HCT116 (cell line): ENCODE measurements around the gene SSTR5. TPM values are rescaled to one million over a fixed set of nuclear protein-coding genes. Genes with fewer than 3 reads are reported as not detected.
A peak's percentile ranks its signal among the peaks of the same experiment; 100 is the strongest.

Source experiments
- ATAC-seq: fragments of 200-7000 bp; cut with Tn5 transposase; 2 replicates; pipeline ENCODE4 v1.9.1; 2020; ENCODE audit warnings: mild to moderate bottlenecking, moderate library complexity
- BruUV-seq: library from RNA; stranded (reverse); fragments of 400-500 nt; replicated peaks from 2 replicates; lab custom pipeline; 2021; lab: Mats Ljungman, UMichigan
- CTCF ChIA-PET: fragments of 300-600 bp; sonication (Branson Sonifier 250); formaldehyde crosslinking; loops from one replicate; lab custom pipeline; 2021; ENCODE audit warnings: antibody characterized with exemption; lab: Charles Lee
- POLR2A ChIA-PET: fragments of 300-600, 350-600 bp; sonication (Branson Sonifier 250); formaldehyde crosslinking; loops from one replicate; lab custom pipeline; 2021; ENCODE audit warnings: antibody characterized with exemption; lab: Charles Lee
- RAD21 ChIA-PET, 2 experiments: fragments of 300-600 bp; sonication (Branson Sonifier 250); formaldehyde crosslinking; loops; one replicate each; lab custom pipeline; 2023; ENCODE audit warnings: low total read pairs in 2 of 2; ENCODE audit not compliant: uncharacterized antibody in 2 of 2, unreplicated experiment in 2 of 2, low non-redundant PET in 1 of 2; lab: Charles Lee
- DNase-seq: peaks from one replicate; pipeline ENCODE4 v3.0.0-alpha.2; 2010; ENCODE audit warnings: low read depth, low spot score
- H2AFZ ChIP-seq: fragments of 200-600 bp; shearing (Covaris generic), sonication (generic); 2 replicates; pipeline ENCODE4 v1.6.1; 2017; ENCODE audit warnings: low read depth, mixed run types, mixed read lengths, antibody characterized with exemption, low read length; ENCODE audit not compliant: poor library complexity, severe bottlenecking
- H3K27ac ChIP-seq: 2 replicates; pipeline ENCODE4 v1.5.1; 2012; ENCODE audit warnings: low read depth, low read length
- H3K27me3 ChIP-seq: fragments of 200-600 bp; sonication (generic); 2 replicates; pipeline ENCODE4 v1.6.1; 2016; ENCODE audit warnings: mixed run types, low read length, mixed read lengths; ENCODE audit not compliant: insufficient read depth
- H3K36me3 ChIP-seq, 2 experiments: fragments of 200-500 bp in 1 of 2; fragments of 200-600 bp in 1 of 2; sonication (Bioruptor generic) in 1 of 2; sonication (generic) in 1 of 2; 2 replicates each; pipeline versions ENCODE4 v1.5.1 to v1.6.1; 2014 to 2016; ENCODE audit warnings: low read length in 2 of 2, inconsistent platforms in 1 of 2, mixed read lengths in 1 of 2, mixed run types in 1 of 2; ENCODE audit not compliant: insufficient read depth in 2 of 2, control insufficient read depth in 1 of 2
- H3K4me1 ChIP-seq, 2 experiments: fragments of 200-600 bp in 1 of 2; sonication (generic) in 1 of 2; 2 replicates each; pipeline versions ENCODE4 v1.5.1 to v1.6.1; 2012 to 2017; ENCODE audit warnings: low read length in 2 of 2, inconsistent platforms in 1 of 2, mild to moderate bottlenecking in 1 of 2, mixed read lengths in 1 of 2, mixed run types in 1 of 2, moderate library complexity in 1 of 2; ENCODE audit not compliant: insufficient read depth in 2 of 2, control insufficient read depth in 1 of 2
- H3K4me2 ChIP-seq: fragments of 200-600 bp; sonication (generic); 2 replicates; pipeline ENCODE4 v1.6.1; 2017; ENCODE audit warnings: mixed run types, low read length, mixed read lengths
- H3K4me3 ChIP-seq, 2 experiments: fragments of 200-600 bp in 1 of 2; sonication (generic) in 1 of 2; replicated peaks in 1 of 2; 2 replicates each; pipeline ENCODE4 v1.5.1; 2011 to 2016; ENCODE audit warnings: low read length in 2 of 2, control low read depth in 1 of 2, low read depth in 1 of 2, mild to moderate bottlenecking in 1 of 2, mixed read lengths in 1 of 2, mixed run types in 1 of 2
- H3K79me2 ChIP-seq: fragments of 200-600 bp; sonication (generic); 2 replicates; pipeline ENCODE4 v1.6.1; 2017; ENCODE audit warnings: mild to moderate bottlenecking, mixed run types, low read length, moderate library complexity, mixed read lengths; ENCODE audit not compliant: insufficient read depth
- H3K9ac ChIP-seq: fragments of 200-600 bp; sonication (generic); 2 replicates; pipeline ENCODE4 v1.6.1; 2016; ENCODE audit warnings: low read length, mixed read lengths
- H3K9me2 ChIP-seq: fragments of 200-600 bp; sonication (generic), shearing (Covaris generic); 2 replicates; pipeline ENCODE4 v1.6.1; 2017; ENCODE audit warnings: mixed run types, mild to moderate bottlenecking, moderate library complexity; ENCODE audit not compliant: insufficient read depth
- H3K9me3 ChIP-seq, 2 experiments: fragments of 200-500 bp in 1 of 2; fragments of 200-600 bp in 1 of 2; sonication (Bioruptor generic) in 1 of 2; sonication (generic) in 1 of 2; 2 replicates each; pipeline ENCODE4 v1.6.1; 2014 to 2017; ENCODE audit warnings: low read length in 2 of 2, mixed read lengths in 2 of 2, inconsistent platforms in 1 of 2, low read depth in 1 of 2, mild to moderate bottlenecking in 1 of 2, mixed run types in 1 of 2, moderate library complexity in 1 of 2; ENCODE audit not compliant: control insufficient read depth in 1 of 2, insufficient read depth in 1 of 2
- H4K20me1 ChIP-seq: fragments of 200-600 bp; sonication (generic), shearing (Covaris generic); 2 replicates; pipeline ENCODE4 v1.6.1; 2017; ENCODE audit warnings: mixed run types, mild to moderate bottlenecking, moderate library complexity; ENCODE audit not compliant: insufficient read depth
- CBX3 ChIP-seq: IDR thresholded peaks from 2 replicates; pipeline ENCODE4 v1.6.1; 2012; ENCODE audit warnings: low read depth
- EGR1 ChIP-seq: IDR thresholded peaks from 2 replicates; pipeline ENCODE4 v1.6.1; 2012; ENCODE audit warnings: low read depth
- ELF1 ChIP-seq: IDR thresholded peaks from 2 replicates; pipeline ENCODE4 v1.6.1; 2012; ENCODE audit warnings: low read depth, borderline replicate concordance
- EZH2 ChIP-seq: fragments of 200-600 bp; sonication (generic); IDR thresholded peaks from 2 replicates; pipeline ENCODE4 v1.6.1; 2017; ENCODE audit warnings: antibody characterized with exemption, mixed run types
- EZH2phosphoT487 ChIP-seq: fragments of 200-600 bp; IDR thresholded peaks from 2 replicates; pipeline ENCODE4 v1.6.1; 2018; ENCODE audit warnings: antibody characterized with exemption, borderline replicate concordance
- FOSL1 ChIP-seq: IDR thresholded peaks from 2 replicates; pipeline ENCODE4 v1.6.1; 2012; ENCODE audit warnings: low read depth
- JUND ChIP-seq: IDR thresholded peaks from 2 replicates; pipeline ENCODE4 v1.6.1; 2012
- POLR2A ChIP-seq: IDR thresholded peaks from 2 replicates; pipeline ENCODE4 v1.7.0; 2011; ENCODE audit warnings: borderline replicate concordance; ENCODE audit not compliant: insufficient read depth, insufficient read length; ENCODE audit errors: extremely low read depth
- POLR2AphosphoS5 ChIP-seq: IDR thresholded peaks from 2 replicates; pipeline ENCODE4 v1.6.1; 2011; ENCODE audit warnings: mild to moderate bottlenecking, low read depth, low read length, moderate library complexity
- RAD21 ChIP-seq: IDR thresholded peaks from 2 replicates; pipeline ENCODE4 v1.6.1; 2012; ENCODE audit warnings: low read depth, mild to moderate bottlenecking
- SIN3A ChIP-seq: IDR thresholded peaks from 2 replicates; pipeline ENCODE4 v1.6.1; 2012; ENCODE audit warnings: low read depth
- SP1 ChIP-seq: IDR thresholded peaks from 2 replicates; pipeline ENCODE4 v1.6.1; 2012; ENCODE audit warnings: low read depth
- SRF ChIP-seq: IDR thresholded peaks from 2 replicates; pipeline ENCODE4 v1.6.1; 2012; ENCODE audit warnings: low read depth
- TCF7L2 ChIP-seq: IDR thresholded peaks from 2 replicates; pipeline ENCODE4 v1.7.0; 2011; ENCODE audit warnings: borderline replicate concordance, inconsistent platforms; ENCODE audit not compliant: insufficient read depth, insufficient read length; ENCODE audit errors: extremely low read depth
- YY1 ChIP-seq: IDR thresholded peaks from 2 replicates; pipeline ENCODE4 v1.6.1; 2011; ENCODE audit warnings: low read length, low read depth, moderate library complexity, mild to moderate bottlenecking; ENCODE audit not compliant: insufficient replicate concordance; ENCODE audit errors: extremely low read depth
- ZFX ChIP-seq: fragments of 450-650 bp; IDR thresholded peaks from 2 replicates; pipeline ENCODE4 v1.6.1; 2017
- intact Hi-C: fragments of 100-400 bp; cut with micrococcal nuclease; formaldehyde crosslinking; loops from 2 replicates; pipeline ENCODE4 v1.10.0; 2022
- total RNA-seq: library from RNA; stranded (reverse); gene quantifications from one replicate; pipeline ENCODE4 v1.2.1, GENCODE V29; 2021; ENCODE audit not compliant: unreplicated experiment
- TF ChIP-seq, protein P1 (sequence below), 3 experiments: fragments of 200-600 bp in 1 of 3; sonication (generic) in 1 of 3; IDR thresholded peaks in 2 of 3; conservative IDR thresholded peaks in 1 of 3; 2 replicates each; pipeline ENCODE4 v1.5.1; 2012 to 2017; ENCODE audit warnings: low read depth in 2 of 3, low read length in 2 of 3, antibody characterized with exemption in 1 of 3, borderline replicate concordance in 1 of 3, control low read depth in 1 of 3, mild to moderate bottlenecking in 1 of 3, mixed read lengths in 1 of 3, mixed run types in 1 of 3, moderate library complexity in 1 of 3; ENCODE audit not compliant: insufficient read depth in 1 of 3
- TF ChIP-seq, protein P2 (sequence below): IDR thresholded peaks from 2 replicates; pipeline ENCODE4 v1.6.1; 2011; ENCODE audit warnings: mild to moderate bottlenecking, low read length, moderate library complexity; ENCODE audit not compliant: insufficient replicate concordance; ENCODE audit errors: extremely low read depth
- TF ChIP-seq, protein P3 (sequence below): IDR thresholded peaks from 2 replicates; pipeline ENCODE4 v1.6.1; 2012
- TF ChIP-seq, protein P4 (sequence below): IDR thresholded peaks from 2 replicates; pipeline ENCODE4 v1.6.1; 2012

Gene SSTR5
- total RNA-seq, 1 experiment from 2014 or later = 7.2 TPM

DNA sequence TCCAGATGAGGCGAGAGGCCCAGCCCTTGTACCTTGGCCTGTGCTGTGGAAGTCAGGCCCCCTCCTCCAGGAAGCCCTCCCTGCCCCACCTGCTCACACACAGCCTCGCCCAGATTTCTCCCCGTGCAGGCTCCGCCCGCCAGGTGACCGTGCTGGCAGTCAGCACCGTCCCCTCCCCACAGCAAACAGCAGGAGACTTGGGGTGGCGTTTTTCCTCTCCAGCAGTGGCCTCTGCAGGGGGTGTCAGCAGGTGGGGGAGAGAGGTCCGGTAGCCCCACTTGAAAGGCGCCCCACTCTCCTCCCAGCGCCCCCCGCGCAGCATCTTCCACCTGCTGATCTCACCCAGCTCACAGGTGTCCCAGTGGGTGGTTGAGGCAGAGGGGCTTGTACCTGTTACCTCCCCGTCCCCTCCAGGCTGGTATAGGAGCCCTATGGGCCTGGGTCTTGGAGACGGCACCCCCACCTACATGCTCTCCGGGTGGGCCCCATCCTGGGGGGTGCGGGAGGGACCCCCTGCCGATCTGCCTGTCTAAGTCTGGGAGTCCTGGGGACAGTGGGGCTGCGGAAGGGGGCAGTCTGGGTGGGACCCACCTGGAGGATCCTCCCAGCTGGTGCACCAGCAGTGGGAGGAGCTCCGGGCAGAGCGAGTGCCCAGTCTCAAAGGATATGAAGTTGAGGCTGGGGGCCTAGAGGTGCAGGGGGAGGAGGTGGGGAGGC, 27.7 kb downstream of the SSTR5 start:
- Histone ChIP-seq H3K9me3 (no peaks in the 10 kb centered on the region), H3K27me3 (no peaks in the 10 kb centered on the region), H3K4me2 (0 out of 2 replicates have a peak overlapping the region, but pooled peaks have one; percentile 19), H3K4me3 (no peak overlapping the region), H3K9ac (no peak overlapping the region; the same call in 1 of the 2 replicates), H3K36me3 (no peaks in the 10 kb centered on the region), H3K27ac (no peak overlapping the region; the same call in 1 of the 2 replicates), H3K9me2 (no peaks in the 10 kb centered on the region), H4K20me1 (no peaks in the 10 kb centered on the region), H2AFZ (no peak overlapping the region), H3K4me1 (peaks cover 9 to 43% of the 10 kb centered on the region in 2 experiments; a peak in 3 of 4 replicates), H3K79me2 (no peaks in the 10 kb centered on the region)
- intact Hi-C loops = no loop called here
- ChIA-PET POLR2A (no interaction called here), CTCF (no interaction called here), RAD21 (interaction anchor here (1.2 to 1.9 kb wide), 2 partner anchors 43 kb away, joined by 4 to 5 read pairs; no protein-coding TSS in a partner anchor)
- TF ChIP-seq EZH2phosphoT487 = no peak
- TF ChIP-seq, protein P1, sequence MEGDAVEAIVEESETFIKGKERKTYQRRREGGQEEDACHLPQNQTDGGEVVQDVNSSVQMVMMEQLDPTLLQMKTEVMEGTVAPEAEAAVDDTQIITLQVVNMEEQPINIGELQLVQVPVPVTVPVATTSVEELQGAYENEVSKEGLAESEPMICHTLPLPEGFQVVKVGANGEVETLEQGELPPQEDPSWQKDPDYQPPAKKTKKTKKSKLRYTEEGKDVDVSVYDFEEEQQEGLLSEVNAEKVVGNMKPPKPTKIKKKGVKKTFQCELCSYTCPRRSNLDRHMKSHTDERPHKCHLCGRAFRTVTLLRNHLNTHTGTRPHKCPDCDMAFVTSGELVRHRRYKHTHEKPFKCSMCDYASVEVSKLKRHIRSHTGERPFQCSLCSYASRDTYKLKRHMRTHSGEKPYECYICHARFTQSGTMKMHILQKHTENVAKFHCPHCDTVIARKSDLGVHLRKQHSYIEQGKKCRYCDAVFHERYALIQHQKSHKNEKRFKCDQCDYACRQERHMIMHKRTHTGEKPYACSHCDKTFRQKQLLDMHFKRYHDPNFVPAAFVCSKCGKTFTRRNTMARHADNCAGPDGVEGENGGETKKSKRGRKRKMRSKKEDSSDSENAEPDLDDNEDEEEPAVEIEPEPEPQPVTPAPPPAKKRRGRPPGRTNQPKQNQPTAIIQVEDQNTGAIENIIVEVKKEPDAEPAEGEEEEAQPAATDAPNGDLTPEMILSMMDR (IDR thresholded peaks at IDR 0.05 in 2 of 3, conservative IDR thresholded peaks at IDR 0.05 in 1 of 3; ENCODE audit: borderline replicate concordance in 1 of 3, insufficient read depth in 1 of 3, low read depth in 2 of 3, low read length in 2 of 3) = no peak
- no peak for TF ChIP-seq POLR2A
- TF ChIP-seq POLR2AphosphoS5 = no peak
- no peak for TF ChIP-seq ELF1
- no peak for TF ChIP-seq SRF
- TF ChIP-seq, protein P2, sequence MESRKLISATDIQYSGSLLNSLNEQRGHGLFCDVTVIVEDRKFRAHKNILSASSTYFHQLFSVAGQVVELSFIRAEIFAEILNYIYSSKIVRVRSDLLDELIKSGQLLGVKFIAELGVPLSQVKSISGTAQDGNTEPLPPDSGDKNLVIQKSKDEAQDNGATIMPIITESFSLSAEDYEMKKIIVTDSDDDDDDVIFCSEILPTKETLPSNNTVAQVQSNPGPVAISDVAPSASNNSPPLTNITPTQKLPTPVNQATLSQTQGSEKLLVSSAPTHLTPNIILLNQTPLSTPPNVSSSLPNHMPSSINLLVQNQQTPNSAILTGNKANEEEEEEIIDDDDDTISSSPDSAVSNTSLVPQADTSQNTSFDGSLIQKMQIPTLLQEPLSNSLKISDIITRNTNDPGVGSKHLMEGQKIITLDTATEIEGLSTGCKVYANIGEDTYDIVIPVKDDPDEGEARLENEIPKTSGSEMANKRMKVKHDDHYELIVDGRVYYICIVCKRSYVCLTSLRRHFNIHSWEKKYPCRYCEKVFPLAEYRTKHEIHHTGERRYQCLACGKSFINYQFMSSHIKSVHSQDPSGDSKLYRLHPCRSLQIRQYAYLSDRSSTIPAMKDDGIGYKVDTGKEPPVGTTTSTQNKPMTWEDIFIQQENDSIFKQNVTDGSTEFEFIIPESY = no peak
- no peak for TF ChIP-seq SIN3A
- TF ChIP-seq, protein P3, sequence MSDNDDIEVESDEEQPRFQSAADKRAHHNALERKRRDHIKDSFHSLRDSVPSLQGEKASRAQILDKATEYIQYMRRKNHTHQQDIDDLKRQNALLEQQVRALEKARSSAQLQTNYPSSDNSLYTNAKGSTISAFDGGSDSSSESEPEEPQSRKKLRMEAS = no peak
- no peak for TF ChIP-seq TCF7L2
- TF ChIP-seq FOSL1 = no peak
- TF ChIP-seq YY1 = no peak
- no peak for TF ChIP-seq CBX3
- TF ChIP-seq, protein P4, sequence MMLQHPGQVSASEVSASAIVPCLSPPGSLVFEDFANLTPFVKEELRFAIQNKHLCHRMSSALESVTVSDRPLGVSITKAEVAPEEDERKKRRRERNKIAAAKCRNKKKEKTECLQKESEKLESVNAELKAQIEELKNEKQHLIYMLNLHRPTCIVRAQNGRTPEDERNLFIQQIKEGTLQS = no peak
- TF ChIP-seq RAD21 = no peak
- no peak for TF ChIP-seq EGR1
- no peak for TF ChIP-seq ZFX
- TF ChIP-seq SP1 = no peak
- no peak for TF ChIP-seq EZH2
- TF ChIP-seq JUND = no peak
- ATAC-seq (peak; percentile 22; the same call in 1 of the 2 replicates), DNase-seq (no peak)
- BruUV-seq = no TSS peak
